GM15510 (cell line): Measurements from ENCODE around the gene UBQLN3.

Experiments used
- POLR2A ChIP-seq: IDR thresholded peaks from 3 replicates; pipeline ENCODE4 v1.6.1; 2011; ENCODE audit warnings: borderline replicate concordance; ENCODE audit not compliant: insufficient read length; ENCODE audit errors: extremely low read depth

Gene UBQLN3

DNA sequence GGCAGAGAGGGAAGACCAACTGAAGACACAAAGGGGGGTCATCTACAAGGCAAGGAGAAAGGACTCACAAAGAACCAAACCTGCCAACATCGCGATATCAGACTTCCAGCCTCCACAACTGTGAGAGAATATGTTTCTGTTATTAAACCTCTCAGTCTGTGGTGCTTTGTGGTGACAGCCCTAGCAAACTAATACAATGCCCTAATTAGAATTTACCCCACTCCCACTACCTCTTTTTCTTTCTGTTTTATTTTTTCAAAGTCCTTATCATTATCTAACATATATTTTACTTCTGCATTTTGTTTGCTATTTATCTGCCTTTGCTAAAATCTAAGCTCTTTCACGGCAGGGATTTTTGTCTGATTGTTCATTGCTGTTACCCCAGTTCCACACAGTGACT is 23.8 kb downstream of the UBQLN3 start:
- no peak for TF ChIP-seq POLR2A

GRCh38 chr11:5476186-5476819 is 33.5 kb downstream of the UBQLN3 start:
- TF ChIP-seq POLR2A: no peak

GRCh38 chr11:5473921-5474320 is 35.8 kb downstream of the UBQLN3 start:
- no peak for TF ChIP-seq POLR2A

- TF ChIP-seq POLR2A: no peak
Observed at GRCh38 chr11:5467527-5467926, 42.2 kb downstream of the UBQLN3 start.

GRCh38 chr11:5460983-5461621 is 48.7 kb downstream of the UBQLN3 start:
- TF ChIP-seq POLR2A: no peak
